Esophagus (tissue), 2 donors: ENCODE data around the gene G2E3. TPM values are rescaled to one million over a fixed set of nuclear protein-coding genes. Genes with fewer than 3 reads are reported as not detected.
"Not testable (repeated sequence)": the region's sequence is repeated elsewhere in the genome, so short reads cannot be mapped to it uniquely, and the experiment has no call there.

ENCODE experiments used
- H3K27ac ChIP-seq, 2 donors: one replicate each; pipeline ENCODE4 v1.5.1; 2013; ENCODE audit warnings: low read depth in 2 of 2, mild to moderate bottlenecking in 2 of 2, inconsistent platforms in 1 of 2, low read length in 1 of 2, moderate library complexity in 1 of 2
- H3K27me3 ChIP-seq, 2 donors: one replicate each; pipeline ENCODE4 v1.6.1; 2013; ENCODE audit warnings: low read length in 2 of 2, control low read depth in 1 of 2, mild to moderate bottlenecking in 1 of 2; ENCODE audit not compliant: insufficient read depth in 2 of 2, control insufficient read depth in 1 of 2
- H3K36me3 ChIP-seq, 2 donors: one replicate each; pipeline ENCODE4 v1.6.1; 2013; ENCODE audit warnings: low read length in 1 of 2; ENCODE audit not compliant: control insufficient read depth in 2 of 2, insufficient read depth in 2 of 2
- H3K4me1 ChIP-seq, 2 donors: one replicate each; pipeline ENCODE4 v1.6.1; 2013; ENCODE audit warnings: low read length in 1 of 2; ENCODE audit not compliant: control insufficient read depth in 2 of 2, insufficient read depth in 2 of 2
- H3K4me3 ChIP-seq, 2 donors: one replicate each; pipeline ENCODE4 v1.5.1; 2013; ENCODE audit warnings: low read length in 2 of 2, mild to moderate bottlenecking in 2 of 2, low read depth in 1 of 2, moderate library complexity in 1 of 2
- H3K9me3 ChIP-seq, 2 donors: one replicate each; pipeline ENCODE4 v1.6.1; 2013; ENCODE audit warnings: mild to moderate bottlenecking in 2 of 2, low read depth in 1 of 2, low read length in 1 of 2, moderate library complexity in 1 of 2; ENCODE audit not compliant: control insufficient read depth in 2 of 2, insufficient read depth in 1 of 2
- WGBS, 2 donors: extraction: QIAGEN DNeasy Blood & Tissue Kit; methylation state at CpG; one replicate each; pipeline ENCODE4 v1.1.7; 2013; 5-methylcytosine and 5-hydroxymethylcytosine counted together
- polyA plus RNA-seq, 2 donors: library from polyadenylated mRNA; stranded (reverse); fragments of 200-250 nt; gene quantifications; one replicate each; pipeline ENCODE4 v1.2.3, GENCODE V29; 2013
- donor health status: healthy with polysubstance abuse.
- donor health status: Bipolar disorder and iron deficiency.

G2E3 gene
- polyA plus RNA-seq, 2 donors: 3.2 to 3.4 TPM

DNA sequence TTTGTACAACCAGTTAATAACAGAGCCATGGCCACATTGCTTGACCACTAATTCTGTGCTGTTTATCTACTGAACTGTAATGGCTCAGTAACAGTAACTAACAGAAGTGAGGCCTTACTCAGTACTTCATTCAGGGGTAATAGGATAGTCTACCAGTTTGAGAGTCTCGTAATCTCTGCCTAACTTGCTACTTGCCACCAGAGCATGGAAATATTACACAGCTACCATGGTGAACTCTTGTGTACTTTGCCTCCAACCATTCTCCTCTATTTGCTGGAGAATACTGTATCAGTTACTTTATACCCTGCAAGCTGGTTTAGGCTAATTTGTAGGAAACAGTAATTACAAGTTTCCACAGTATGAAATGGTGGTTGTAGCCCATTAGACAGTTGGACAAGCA lies 73.8 kb downstream of the G2E3 start:
- 97 to 100% methylated on average over 1 of the region's 1 CpG for WGBS, 2 donors
- no peaks in the 10 kb centered on the region for H3K4me1 ChIP-seq
- no peaks in the 10 kb centered on the region for H3K27me3 ChIP-seq
- no peak overlapping the region for H3K4me3 ChIP-seq
- H3K9me3 ChIP-seq: no peaks in the 10 kb centered on the region
- H3K36me3 ChIP-seq: peaks cover 3% of the 10 kb centered on the region in 2 donors
- no peak overlapping the region for H3K27ac ChIP-seq

DNA sequence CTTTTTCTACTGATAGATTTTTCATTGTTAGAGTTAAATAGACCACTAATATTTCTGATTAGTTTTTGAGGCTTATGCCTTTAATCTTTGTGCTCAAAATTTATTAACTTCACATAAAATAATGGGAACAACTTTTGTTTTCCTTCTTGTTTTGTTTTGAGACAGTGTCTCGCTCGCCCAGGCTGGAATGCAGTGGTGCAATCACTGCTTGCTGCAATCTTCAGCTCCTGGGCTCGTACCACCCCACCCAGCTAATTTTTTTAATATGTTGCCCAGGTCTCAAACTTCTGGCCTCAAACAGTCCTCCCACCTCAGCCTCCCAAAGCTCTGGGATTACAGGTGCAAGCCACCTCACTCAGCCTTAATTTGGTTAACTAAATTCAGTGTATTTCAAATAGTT lies 80.0 kb downstream of the G2E3 start:
- H3K27me3 ChIP-seq: no peaks in the 10 kb centered on the region
- H3K9me3 ChIP-seq: no peaks in the 10 kb centered on the region
- 88 to 92% methylated on average over 3 of the region's 3 CpGs for WGBS, 2 donors
- no peak overlapping the region for H3K27ac ChIP-seq
- H3K4me1 ChIP-seq: no peaks in the 10 kb centered on the region
- H3K4me3 ChIP-seq: no peak overlapping the region
- H3K36me3 ChIP-seq: peaks cover 2 to 3% of the 10 kb centered on the region in 2 donors

DNA sequence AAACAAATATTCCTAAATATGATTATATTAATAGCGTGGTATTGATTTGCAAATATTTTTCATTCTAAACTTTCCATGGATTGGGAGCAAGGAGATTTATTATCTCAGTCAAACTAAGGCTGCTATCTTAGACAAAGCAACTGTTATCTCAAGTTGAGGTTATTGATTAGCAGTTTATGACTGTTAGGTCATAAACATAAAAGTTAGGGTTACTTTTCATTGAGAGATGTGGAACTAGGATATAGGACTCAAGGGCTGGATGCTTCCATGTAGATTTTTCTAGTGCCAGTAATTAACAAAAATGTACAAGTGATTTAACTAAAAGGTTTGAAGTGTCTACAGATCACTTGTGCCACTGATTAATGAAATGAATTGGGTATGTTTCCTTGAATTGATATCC lies 82.2 kb downstream of the G2E3 start:
- H3K9me3 ChIP-seq: no peaks in the 10 kb centered on the region
- no peak overlapping the region for H3K27ac ChIP-seq
- no peaks in the 10 kb centered on the region for H3K4me1 ChIP-seq
- H3K36me3 ChIP-seq: peaks cover 0 to 2% of the 10 kb centered on the region in 2 donors
- no peaks in the 10 kb centered on the region for H3K27me3 ChIP-seq
- no peak overlapping the region for H3K4me3 ChIP-seq
- 75 to 95% methylated on average over 1 of the region's 1 CpG for WGBS, 2 donors

DNA sequence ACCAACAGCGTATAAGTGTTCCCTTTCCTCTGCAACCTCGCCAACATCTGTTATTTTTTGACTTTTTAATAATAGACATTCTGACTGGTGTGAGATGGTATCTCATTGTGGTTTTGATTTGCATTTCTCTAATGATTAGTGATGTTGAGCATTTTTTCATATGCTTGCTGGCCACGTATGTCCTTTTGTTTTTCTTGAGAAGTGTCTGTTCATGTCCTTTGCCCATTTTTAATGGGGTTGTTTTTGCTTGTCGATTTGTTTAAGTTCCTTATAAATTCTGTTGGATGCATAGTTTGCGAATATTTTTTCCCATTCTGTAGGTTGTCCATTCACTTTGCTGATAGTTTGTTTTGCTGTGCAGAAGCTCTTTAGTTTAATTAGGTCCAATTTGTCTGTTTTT lies 85.5 kb downstream of the G2E3 start:
- H3K36me3 ChIP-seq, H3K9me3 ChIP-seq, H3K4me1 ChIP-seq, H3K27me3 ChIP-seq, H3K27ac ChIP-seq, H3K4me3 ChIP-seq: not testable (repeated sequence)
- 96 to 97% methylated on average over 5 of the region's 5 CpGs for WGBS, 2 donors

DNA sequence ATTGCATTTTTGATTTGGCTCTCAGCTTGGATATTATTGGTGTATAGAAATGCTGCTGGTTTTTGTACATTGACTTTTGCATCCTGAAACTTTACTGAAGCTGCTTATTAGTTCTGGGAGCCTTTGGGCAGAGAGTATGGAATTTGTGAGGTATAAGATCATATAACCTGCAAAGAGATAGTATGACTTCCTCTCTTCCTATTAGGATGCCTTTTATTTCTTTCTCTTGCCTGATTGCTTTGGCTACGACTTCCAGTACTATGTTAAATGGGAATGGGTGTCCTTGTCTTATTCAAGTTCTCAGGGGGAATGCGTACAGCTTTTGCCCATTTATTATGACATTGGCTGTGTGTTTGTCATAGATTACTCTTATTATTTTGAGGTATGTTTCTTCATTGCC lies 86.6 kb downstream of the G2E3 start:
- peaks cover 0 to 3% of the 10 kb centered on the region in 2 donors for H3K36me3 ChIP-seq
- no peaks in the 10 kb centered on the region for H3K27me3 ChIP-seq
- 98% methylated on average over 2 of the region's 2 CpGs for WGBS, 2 donors
- no peaks in the 10 kb centered on the region for H3K9me3 ChIP-seq
- no peak overlapping the region for H3K4me3 ChIP-seq
- H3K4me1 ChIP-seq: no peaks in the 10 kb centered on the region
- no peak overlapping the region for H3K27ac ChIP-seq

DNA sequence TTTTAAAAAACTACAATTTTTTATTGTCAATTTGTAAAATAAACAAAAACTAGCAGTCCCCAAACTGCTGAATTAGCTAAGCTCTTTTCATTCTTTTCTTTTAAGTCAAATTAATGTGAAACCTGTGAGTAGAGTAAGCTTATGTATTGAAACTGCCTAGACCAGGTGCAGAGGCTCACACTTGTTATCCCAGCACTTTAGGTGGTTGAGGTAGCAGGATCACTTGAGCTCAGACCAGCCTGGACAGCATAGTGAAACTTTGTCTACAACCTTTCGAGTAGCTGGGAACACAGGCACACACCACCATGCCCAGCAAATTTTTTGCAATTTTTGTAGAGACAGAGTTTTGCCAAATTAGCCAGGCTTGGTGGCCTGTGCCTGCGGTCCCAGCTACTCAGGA lies 89.5 kb downstream of the G2E3 start:
- peaks cover 2 to 3% of the 10 kb centered on the region in 2 donors for H3K36me3 ChIP-seq
- 98% methylated on average over 2 of the region's 2 CpGs for WGBS, 2 donors
- no peaks in the 10 kb centered on the region for H3K27me3 ChIP-seq
- no peak overlapping the region for H3K4me3 ChIP-seq
- H3K27ac ChIP-seq: no peak overlapping the region
- no peaks in the 10 kb centered on the region for H3K4me1 ChIP-seq
- no peaks in the 10 kb centered on the region for H3K9me3 ChIP-seq

DNA sequence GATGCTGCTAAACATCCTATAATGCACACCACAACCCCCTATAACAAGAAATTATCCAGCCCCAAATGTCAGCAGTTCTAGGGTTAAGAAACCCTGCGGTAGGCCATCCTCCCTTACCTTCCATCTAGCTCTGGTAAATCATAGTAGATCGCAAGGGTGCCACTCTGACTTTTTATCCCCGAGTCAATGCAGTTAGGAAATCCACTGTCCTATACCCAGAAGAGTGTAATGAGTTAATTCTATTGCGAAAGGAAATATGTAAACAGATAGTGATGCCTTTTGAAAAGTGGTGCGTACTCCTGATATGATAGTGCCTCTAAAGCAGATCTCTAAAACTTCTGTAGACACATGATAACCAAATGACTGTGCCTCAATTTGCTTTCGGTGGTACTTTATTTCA lies 93.0 kb downstream of the G2E3 start:
- H3K4me3 ChIP-seq: no peak overlapping the region
- peaks cover 3 to 5% of the 10 kb centered on the region in 2 donors for H3K36me3 ChIP-seq
- WGBS, 2 donors: 75 to 90% methylated on average over 6 of the region's 6 CpGs
- H3K27ac ChIP-seq: no peak overlapping the region
- no peaks in the 10 kb centered on the region for H3K27me3 ChIP-seq
- no peaks in the 10 kb centered on the region for H3K4me1 ChIP-seq
- no peaks in the 10 kb centered on the region for H3K9me3 ChIP-seq

DNA sequence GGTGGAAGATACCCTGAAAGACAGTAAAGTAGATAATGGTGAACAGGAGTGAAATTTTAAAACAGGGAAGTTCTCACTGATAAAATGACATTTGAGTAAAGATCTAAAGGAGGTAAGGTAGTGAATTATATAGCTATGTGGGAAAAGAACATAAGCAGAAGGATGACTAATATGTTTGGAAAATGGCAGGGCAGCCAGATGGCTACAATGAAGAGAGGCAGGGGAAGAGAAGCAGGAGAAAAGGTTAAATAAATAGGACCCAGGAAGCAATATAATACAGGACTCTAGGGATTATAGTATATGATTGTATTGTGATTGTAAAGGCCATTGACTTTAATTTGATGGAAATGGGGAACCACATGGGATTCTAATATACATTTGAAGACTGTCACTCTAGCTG lies 96.2 kb downstream of the G2E3 start:
- Histone ChIP-seq H3K4me3 (no peak overlapping the region), H3K36me3 (peaks cover 0 to 5% of the 10 kb centered on the region in 2 donors), H3K9me3 (no peaks in the 10 kb centered on the region), H3K27ac (no peak overlapping the region), H3K27me3 (no peaks in the 10 kb centered on the region), H3K4me1 (no peaks in the 10 kb centered on the region)

DNA sequence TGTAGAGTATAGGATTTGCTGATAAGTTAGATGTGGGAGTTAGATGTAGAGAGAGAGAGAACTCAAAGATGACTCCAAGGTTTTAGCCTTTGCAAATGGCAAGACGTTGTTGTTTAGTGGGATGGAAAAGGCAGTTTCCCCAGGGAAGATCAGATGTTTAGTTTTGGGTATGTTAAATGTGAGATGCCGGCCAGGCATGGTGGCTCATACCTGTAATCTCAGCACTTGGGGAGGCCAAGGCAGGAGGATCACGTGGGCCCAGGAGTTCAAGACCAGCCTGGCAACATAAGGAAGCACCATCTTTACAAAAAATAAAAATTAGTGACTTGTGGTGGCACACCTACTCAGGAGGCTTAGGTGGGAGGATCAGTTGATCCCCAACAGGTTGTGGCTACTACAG lies 96.7 kb downstream of the G2E3 start:
- 90 to 94% methylated on average over 3 of the region's 3 CpGs for WGBS, 2 donors
- Histone ChIP-seq H3K36me3 (peaks cover 0 to 5% of the 10 kb centered on the region in 2 donors), H3K27ac (no peak overlapping the region), H3K27me3 (no peaks in the 10 kb centered on the region), H3K9me3 (no peaks in the 10 kb centered on the region), H3K4me1 (no peaks in the 10 kb centered on the region), H3K4me3 (no peak overlapping the region)

DNA sequence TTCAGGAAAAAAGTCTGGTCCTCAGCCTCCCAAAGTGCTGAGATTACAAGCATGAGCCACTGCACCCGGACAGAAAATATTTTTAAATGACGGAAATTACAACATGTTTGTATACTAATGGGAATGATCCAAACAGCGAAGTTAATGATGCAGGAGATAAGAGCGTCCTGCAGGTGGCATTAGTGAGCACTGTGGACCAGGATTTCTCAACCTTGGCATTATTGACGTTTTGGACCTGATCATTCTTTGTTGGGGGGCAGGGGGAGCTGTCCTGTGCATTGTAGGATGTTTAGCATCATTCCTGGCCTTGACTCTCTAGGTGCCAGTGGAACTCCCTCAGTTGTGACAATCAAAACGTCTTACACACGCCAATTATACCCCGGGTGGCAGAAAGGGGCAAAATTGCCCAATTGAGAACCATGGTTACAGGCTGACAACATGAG lies 97.3 kb downstream of the G2E3 start:
- no peak overlapping the region for H3K4me3 ChIP-seq
- H3K4me1 ChIP-seq: no peaks in the 10 kb centered on the region
- H3K27me3 ChIP-seq: no peaks in the 10 kb centered on the region
- WGBS, 2 donors: 52 to 56% methylated on average over 8 of the region's 8 CpGs
- H3K36me3 ChIP-seq: peaks cover 0 to 5% of the 10 kb centered on the region in 2 donors
- H3K27ac ChIP-seq: peak overlapping the region in 1 of 2 donors; percentile 28
- no peaks in the 10 kb centered on the region for H3K9me3 ChIP-seq
